Ovary (tissue), 9 donors: ENCODE data around the gene KISS1. TPM values are rescaled to one million over a fixed set of nuclear protein-coding genes. Genes with fewer than 3 reads are reported as not detected.
A peak's percentile ranks its signal among the peaks of the same experiment; 100 is the strongest.

Experiments used
- DNase-seq, 5 donors: peaks; one replicate each; pipeline ENCODE4 v3.0.0-alpha.2; 2019 to 2020
- H3K27ac ChIP-seq, 2 donors: fragments of 200-600 bp; one replicate each; pipeline versions ENCODE4 v1.5.1 to v1.8.0; 2019 to 2022
- H3K27me3 ChIP-seq: fragments of 200-600 bp; one replicate; pipeline ENCODE4 v1.8.0; 2022
- H3K36me3 ChIP-seq: fragments of 200-600 bp; sonication (generic); one replicate; pipeline ENCODE4 v1.5.1; 2019
- H3K4me1 ChIP-seq: one replicate; pipeline ENCODE4 v1.8.1; 2013; ENCODE audit warnings: mild to moderate bottlenecking, moderate library complexity; ENCODE audit not compliant: insufficient read depth
- H3K4me3 ChIP-seq: fragments of 200-600 bp; sonication (generic); one replicate; pipeline ENCODE4 v1.5.1; 2017
- H3K9me3 ChIP-seq, 2 donors: fragments of 200-600 bp in 1 of 2; sonication (generic) in 1 of 2; one replicate each; pipeline versions ENCODE4 v1.5.1 to v1.8.1; 2013 to 2019; ENCODE audit warnings: mild to moderate bottlenecking in 1 of 2, moderate library complexity in 1 of 2
- CTCF ChIP-seq, 3 donors: fragments of 450-650 bp in 2 of 3; fragments of 200-600 bp in 1 of 3; IDR thresholded peaks; one replicate each; pipeline versions ENCODE4 v1.5.1 to v1.8.0; 2016 to 2022; ENCODE audit warnings: antibody characterized with exemption in 3 of 3, mild to moderate bottlenecking in 1 of 3
- EP300 ChIP-seq: sonication (generic); formaldehyde crosslinking; IDR thresholded peaks from one replicate; pipeline ENCODE4 v1.6.1; 2017; ENCODE audit warnings: antibody characterized with exemption
- POLR2A ChIP-seq: fragments of 450-650 bp; IDR thresholded peaks from one replicate; pipeline ENCODE4 v1.6.1; 2017; ENCODE audit warnings: antibody characterized with exemption, mild to moderate bottlenecking, moderate library complexity
- WGBS, 3 donors: extraction: QIAGEN DNeasy Blood & Tissue Kit in 1 of 3; methylation state at CpG; one replicate each; pipeline versions ENCODE4 v1.1.5 to v1.1.7; 2013 to 2017; 5-methylcytosine and 5-hydroxymethylcytosine counted together
- intact Hi-C, 4 donors: fragments of 100-400 bp; cut with DNase I; formaldehyde crosslinking; loops; one replicate each; pipeline versions ENCODE4 v1.11.0 to v1.15.1; 2022 to 2023
- polyA plus RNA-seq, 2 donors: library from polyadenylated mRNA; stranded (reverse); fragments of 200-250 nt in 1 of 2; fragments of 350-450 nt in 1 of 2; fragmentation: Illumina TruSeq in 1 of 2; extraction: RNeasy Lipid Tissue Mini Kit (QIAGEN cat#74804) in 1 of 2; gene quantifications; one replicate each; pipeline ENCODE4 v1.2.3, GENCODE V29; 2013 to 2014
- total RNA-seq, 7 donors: library from RNA; depleted of rRNA in 2 of 7; stranded (reverse); fragments of >200 nt in 2 of 7; fragmentation: NEBNext Ultra II Directional in 3 of 7; extraction: Animal tissue kit (Norgen Biotek cat#: 25700) in 3 of 7; gene quantifications; one replicate each; pipeline versions ENCODE4 v1.1.0 to v1.2.4, GENCODE V29; 2016 to 2023
- donor health status: DM: no; HTN: no; CAD: no; lungs with moderate emphysema.
- donor health status: DM: no; HTN: no; CAD: no.
- donor health status: Bipolar disorder and iron deficiency.
- donor health status: DM: yes; HTN: yes; CAD: no.
- donor health status: DM: no; HTN: no; CAD: no.
- donor health status: DM: yes; HTN: yes; CAD: no.

KISS1 gene
- total and polyA plus RNA-seq, 9 donors = 0.35 TPM; not detected in 8

- WGBS, 3 donors = 93 to 95% (median 94%) methylated on average over 5 of the region's 5 CpGs
- TF ChIP-seq POLR2A (no peak), CTCF (IDR thresholded peaks at IDR 0.05) (no peak), EP300 (no peak)
- intact Hi-C loops = no loop called here
- Histone ChIP-seq H3K27me3 (no peaks in the 10 kb centered on the region), H3K36me3 (no peaks in the 10 kb centered on the region), H3K27ac (no peak overlapping the region), H3K4me1 (peaks cover 10% of the 10 kb centered on the region), H3K4me3 (no peak overlapping the region), H3K9me3 (no peaks in the 10 kb centered on the region)
- DNase-seq = peak in 1 of 5 donors; percentile 17
Measured at GRCh38 chr1:204153667-204154066, 42.6 kb downstream of the KISS1 start.

- intact Hi-C loops = no loop called here
- peaks cover 10% of the 10 kb centered on the region for H3K4me1 ChIP-seq
- TF ChIP-seq EP300 (no peak), POLR2A (no peak), CTCF (IDR thresholded peaks at IDR 0.05) (no peak)
- no peaks in the 10 kb centered on the region for H3K27me3 ChIP-seq
- H3K27ac ChIP-seq = peak overlapping the region; percentile 66 to 83
- DNase-seq = peak in 2 of 5 donors; percentile 54 to 56
- H3K4me3 ChIP-seq = peak overlapping the region; percentile 62
- 26 to 33% (median 29%) methylated on average over 19 to 25 of the region's 25 CpGs for WGBS, 3 donors
- H3K36me3 ChIP-seq = no peaks in the 10 kb centered on the region
- no peaks in the 10 kb centered on the region for H3K9me3 ChIP-seq
Measured at GRCh38 chr1:204152310-204153044, 43.8 kb downstream of the KISS1 start.

- DNase-seq = peak; percentile 88 to 89 (median 88)
- Histone ChIP-seq H3K36me3 (no peaks in the 10 kb centered on the region), H3K27ac (peak within 1 kb of the TSS; percentile 66 to 83), H3K27me3 (no peaks in the 10 kb centered on the region), H3K4me3 (peak within 1 kb of the TSS; percentile 62), H3K9me3 (no peaks in the 10 kb centered on the region), H3K4me1 (peaks cover 10% of the 10 kb centered on the region)
- intact Hi-C loops = no loop called here
- 0 to 1% (median 1%) methylated on average over 40 to 84 of the region's 94 CpGs for WGBS, 3 donors
- TF ChIP-seq CTCF (IDR thresholded peaks at IDR 0.05) (peak in 1 of 3 donors; percentile 12), POLR2A (peak; percentile 39), EP300 (no peak)
Measured at GRCh38 chr1:204151552-204152309, 44.6 kb downstream of the KISS1 start, which contains the start of gene ETNK2. TSS of gene ETNK2 (minus strand) at chr1:204152044. CDS start at chr1:204151852, 192 bp downstream.

GRCh38 chr1:204150702-204151551, 45.4 kb downstream of the KISS1 start:
- H3K27ac ChIP-seq = peak overlapping the region; percentile 66 to 83
- H3K9me3 ChIP-seq = no peaks in the 10 kb centered on the region
- intact Hi-C loops = no loop called here
- H3K4me3 ChIP-seq = peak overlapping the region; percentile 62
- DNase-seq = peak; percentile 52 to 65 (median 64)
- TF ChIP-seq CTCF (IDR thresholded peaks at IDR 0.05) = peak in 1 of 3 donors; percentile 5
- TF ChIP-seq EP300 = no peak
- no peaks in the 10 kb centered on the region for H3K27me3 ChIP-seq
- H3K4me1 ChIP-seq = peaks cover 10% of the 10 kb centered on the region
- H3K36me3 ChIP-seq = no peaks in the 10 kb centered on the region
- 22 to 23% (median 22%) methylated on average over 17 to 33 of the region's 33 CpGs for WGBS, 3 donors
